Upper lobe of left lung (tissue), 4 donors: ENCODE results near the gene STK11.
"Not testable (repeated sequence)": the region's sequence is repeated elsewhere in the genome, so short reads cannot be mapped to it uniquely, and the experiment has no call there.

Source experiments
- EP300 ChIP-seq, 4 donors: sonication (generic); formaldehyde crosslinking; IDR thresholded peaks; one replicate each; pipeline ENCODE4 v1.5.1; 2017; ENCODE audit warnings: antibody characterized with exemption in 4 of 4, control low read depth in 2 of 4
- POLR2A ChIP-seq, 4 donors: fragments of 450-650 bp; IDR thresholded peaks; one replicate each; pipeline ENCODE4 v1.5.1; 2016 to 2017; ENCODE audit warnings: antibody characterized with exemption in 4 of 4, mild to moderate bottlenecking in 2 of 4
- TF ChIP-seq, protein P1 (sequence below), 6 experiments: fragments of 450-650 bp in 4 of 6; fragments of 200-600 bp in 2 of 6; sonication (generic) in 2 of 6; IDR thresholded peaks; one replicate each; pipeline ENCODE4 v1.5.1; 2016 to 2019; ENCODE audit warnings: antibody characterized with exemption in 6 of 6

DNA sequence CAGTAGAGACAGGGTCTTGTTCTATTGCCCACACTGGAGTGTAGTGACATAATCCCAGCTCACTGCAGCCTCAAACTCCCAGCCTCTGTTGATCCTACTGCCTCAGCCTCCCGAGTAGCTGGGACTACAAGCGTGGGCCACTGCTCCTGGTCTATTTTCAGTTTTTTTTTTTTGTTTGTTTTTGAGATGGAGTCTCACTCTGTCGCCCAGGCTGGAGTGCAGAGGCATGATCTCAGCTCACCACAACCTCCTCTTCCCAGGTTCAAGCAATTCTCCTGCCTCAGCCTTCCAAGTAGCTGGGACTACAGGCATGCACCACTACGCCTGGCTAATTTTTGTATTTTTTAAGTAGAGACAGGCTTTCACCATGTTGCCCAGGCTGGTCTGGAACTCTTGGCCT lies 5.0 kb upstream of the STK11 start:
- not testable (repeated sequence) for TF ChIP-seq POLR2A, EP300 (IDR thresholded peaks at IDR 0.05)
- TF ChIP-seq, protein P1, sequence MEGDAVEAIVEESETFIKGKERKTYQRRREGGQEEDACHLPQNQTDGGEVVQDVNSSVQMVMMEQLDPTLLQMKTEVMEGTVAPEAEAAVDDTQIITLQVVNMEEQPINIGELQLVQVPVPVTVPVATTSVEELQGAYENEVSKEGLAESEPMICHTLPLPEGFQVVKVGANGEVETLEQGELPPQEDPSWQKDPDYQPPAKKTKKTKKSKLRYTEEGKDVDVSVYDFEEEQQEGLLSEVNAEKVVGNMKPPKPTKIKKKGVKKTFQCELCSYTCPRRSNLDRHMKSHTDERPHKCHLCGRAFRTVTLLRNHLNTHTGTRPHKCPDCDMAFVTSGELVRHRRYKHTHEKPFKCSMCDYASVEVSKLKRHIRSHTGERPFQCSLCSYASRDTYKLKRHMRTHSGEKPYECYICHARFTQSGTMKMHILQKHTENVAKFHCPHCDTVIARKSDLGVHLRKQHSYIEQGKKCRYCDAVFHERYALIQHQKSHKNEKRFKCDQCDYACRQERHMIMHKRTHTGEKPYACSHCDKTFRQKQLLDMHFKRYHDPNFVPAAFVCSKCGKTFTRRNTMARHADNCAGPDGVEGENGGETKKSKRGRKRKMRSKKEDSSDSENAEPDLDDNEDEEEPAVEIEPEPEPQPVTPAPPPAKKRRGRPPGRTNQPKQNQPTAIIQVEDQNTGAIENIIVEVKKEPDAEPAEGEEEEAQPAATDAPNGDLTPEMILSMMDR (IDR thresholded peaks at IDR 0.05) = not testable (repeated sequence)
